Fibroblast of lung (primary cell): ENCODE measurements around the gene DLD.
"Not testable (repeated sequence)": the region's sequence is repeated elsewhere in the genome, so short reads cannot be mapped to it uniquely, and the experiment has no call there.

Experiments
- EZH2 ChIP-seq: IDR thresholded peaks from 2 replicates; pipeline ENCODE4 v1.5.1; 2012; ENCODE audit warnings: low read length, control low read depth, mild to moderate bottlenecking; ENCODE audit errors: missing control alignments
- TF ChIP-seq, protein P1 (sequence below), 2 donors: IDR thresholded peaks in 1 of 2; conservative IDR thresholded peaks in 1 of 2; 1 replicate in 1 of 2; 2 replicates in 1 of 2; pipeline ENCODE4 v1.5.1; 2011 to 2012; ENCODE audit warnings: low read length in 2 of 2, control low read depth in 1 of 2, inconsistent platforms in 1 of 2, low read depth in 1 of 2, mild to moderate bottlenecking in 1 of 2

DNA sequence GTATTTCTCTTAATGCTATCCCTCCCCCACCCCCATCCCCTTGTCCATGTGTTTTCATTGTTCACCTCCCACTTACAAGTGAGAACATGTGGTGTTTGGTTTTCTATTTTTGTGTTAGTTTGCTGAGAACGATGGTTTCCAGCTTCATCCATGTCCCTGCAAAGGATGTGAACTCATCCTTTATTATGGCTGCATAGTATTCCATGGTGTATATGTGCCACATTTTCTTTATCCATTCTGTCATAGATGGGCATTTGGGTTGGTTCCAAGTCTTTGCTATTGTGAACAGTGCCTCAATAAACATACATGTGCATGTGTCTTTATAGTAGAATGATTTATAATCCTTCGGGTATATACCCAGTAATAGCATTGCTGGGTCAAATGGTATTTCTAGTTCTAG, 30.8 kb downstream of the DLD start:
- TF ChIP-seq, protein P1, sequence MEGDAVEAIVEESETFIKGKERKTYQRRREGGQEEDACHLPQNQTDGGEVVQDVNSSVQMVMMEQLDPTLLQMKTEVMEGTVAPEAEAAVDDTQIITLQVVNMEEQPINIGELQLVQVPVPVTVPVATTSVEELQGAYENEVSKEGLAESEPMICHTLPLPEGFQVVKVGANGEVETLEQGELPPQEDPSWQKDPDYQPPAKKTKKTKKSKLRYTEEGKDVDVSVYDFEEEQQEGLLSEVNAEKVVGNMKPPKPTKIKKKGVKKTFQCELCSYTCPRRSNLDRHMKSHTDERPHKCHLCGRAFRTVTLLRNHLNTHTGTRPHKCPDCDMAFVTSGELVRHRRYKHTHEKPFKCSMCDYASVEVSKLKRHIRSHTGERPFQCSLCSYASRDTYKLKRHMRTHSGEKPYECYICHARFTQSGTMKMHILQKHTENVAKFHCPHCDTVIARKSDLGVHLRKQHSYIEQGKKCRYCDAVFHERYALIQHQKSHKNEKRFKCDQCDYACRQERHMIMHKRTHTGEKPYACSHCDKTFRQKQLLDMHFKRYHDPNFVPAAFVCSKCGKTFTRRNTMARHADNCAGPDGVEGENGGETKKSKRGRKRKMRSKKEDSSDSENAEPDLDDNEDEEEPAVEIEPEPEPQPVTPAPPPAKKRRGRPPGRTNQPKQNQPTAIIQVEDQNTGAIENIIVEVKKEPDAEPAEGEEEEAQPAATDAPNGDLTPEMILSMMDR (conservative IDR thresholded peaks at IDR 0.05 in 1 of 2, IDR thresholded peaks at IDR 0.05 in 1 of 2; ENCODE audit: low read depth in 1 of 2, low read length in 2 of 2), result not testable (repeated sequence)
- TF ChIP-seq EZH2, result not testable (repeated sequence)
